ENCODE results near the gene DHH.
"Not testable (repeated sequence)": the region's sequence is repeated elsewhere in the genome, so short reads cannot be mapped to it uniquely, and the experiment has no call there.

Gene DHH

DNA sequence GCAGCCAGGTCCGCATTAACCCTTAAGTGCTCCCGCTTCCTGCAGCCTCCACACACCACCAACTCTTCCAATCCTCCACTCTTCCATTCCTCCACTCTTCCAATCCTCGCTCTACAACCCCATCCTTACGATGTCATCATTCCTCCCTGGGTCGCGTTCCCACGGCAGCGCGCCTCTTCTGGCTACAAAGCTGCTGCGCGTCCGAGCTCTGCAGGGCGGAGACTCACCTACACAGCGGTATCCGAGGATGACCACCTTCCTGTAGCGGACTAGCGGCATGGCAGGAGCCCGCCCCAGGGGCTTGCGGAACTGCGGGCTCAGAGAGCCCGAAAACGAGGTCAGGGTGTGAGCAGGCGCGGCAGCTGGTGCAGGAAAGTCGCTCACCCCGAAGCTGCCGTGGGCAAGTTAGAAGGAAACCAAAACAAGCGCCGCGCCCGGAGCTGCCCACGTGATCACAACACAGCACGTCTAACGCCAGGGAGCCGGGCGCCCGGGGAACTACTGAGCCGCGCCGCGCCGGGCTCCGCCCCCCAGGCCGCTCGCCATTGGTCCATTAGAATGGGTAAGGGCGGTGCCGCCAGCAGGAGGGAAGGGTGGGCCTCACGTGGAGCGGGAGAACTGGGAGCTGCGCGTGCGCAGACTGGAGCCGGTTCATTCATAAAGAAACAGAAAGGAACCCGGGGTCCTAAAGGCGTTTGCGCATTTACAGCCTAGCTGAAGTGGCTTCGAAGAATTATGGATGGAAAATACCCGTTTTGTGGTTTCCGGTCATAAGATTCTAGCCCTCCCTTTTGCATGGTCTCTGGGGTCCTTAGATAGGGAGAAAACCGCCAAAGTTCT is 24.9 kb downstream of the DHH start, which contains the start of gene RHEBL1:
Gene RHEBL1 (minus strand): TSS at position 473 of the 840 bp plus-strand sequence. CDS start 194 bp downstream, at position 279.
- TF ChIP-seq, protein P1, sequence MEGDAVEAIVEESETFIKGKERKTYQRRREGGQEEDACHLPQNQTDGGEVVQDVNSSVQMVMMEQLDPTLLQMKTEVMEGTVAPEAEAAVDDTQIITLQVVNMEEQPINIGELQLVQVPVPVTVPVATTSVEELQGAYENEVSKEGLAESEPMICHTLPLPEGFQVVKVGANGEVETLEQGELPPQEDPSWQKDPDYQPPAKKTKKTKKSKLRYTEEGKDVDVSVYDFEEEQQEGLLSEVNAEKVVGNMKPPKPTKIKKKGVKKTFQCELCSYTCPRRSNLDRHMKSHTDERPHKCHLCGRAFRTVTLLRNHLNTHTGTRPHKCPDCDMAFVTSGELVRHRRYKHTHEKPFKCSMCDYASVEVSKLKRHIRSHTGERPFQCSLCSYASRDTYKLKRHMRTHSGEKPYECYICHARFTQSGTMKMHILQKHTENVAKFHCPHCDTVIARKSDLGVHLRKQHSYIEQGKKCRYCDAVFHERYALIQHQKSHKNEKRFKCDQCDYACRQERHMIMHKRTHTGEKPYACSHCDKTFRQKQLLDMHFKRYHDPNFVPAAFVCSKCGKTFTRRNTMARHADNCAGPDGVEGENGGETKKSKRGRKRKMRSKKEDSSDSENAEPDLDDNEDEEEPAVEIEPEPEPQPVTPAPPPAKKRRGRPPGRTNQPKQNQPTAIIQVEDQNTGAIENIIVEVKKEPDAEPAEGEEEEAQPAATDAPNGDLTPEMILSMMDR (IDR thresholded peaks at IDR 0.05; ENCODE audit: control extremely low read depth, extremely low read depth, low read depth, missing control alignments), result peak; percentile 21
- POLR2A ChIA-PET, result interaction anchor here (0.6 to 1.4 kb wide), 10 partner anchors 36 to 201 kb away, joined by 3 to 17 read pairs (median 4); partner anchors contain the start of genes ARF3, LMBR1L, TUBA1A and TUBA1B
- CTCF ChIA-PET, result interaction anchor here (0.9 to 1.9 kb wide), 15 partner anchors 9 to 82 kb away, joined by 3 to 18 read pairs (median 4); partner anchors contain the start of gene LMBR1L
- DNase-seq (ENCODE audit: extremely low spot score), result peak; percentile 99

DNA sequence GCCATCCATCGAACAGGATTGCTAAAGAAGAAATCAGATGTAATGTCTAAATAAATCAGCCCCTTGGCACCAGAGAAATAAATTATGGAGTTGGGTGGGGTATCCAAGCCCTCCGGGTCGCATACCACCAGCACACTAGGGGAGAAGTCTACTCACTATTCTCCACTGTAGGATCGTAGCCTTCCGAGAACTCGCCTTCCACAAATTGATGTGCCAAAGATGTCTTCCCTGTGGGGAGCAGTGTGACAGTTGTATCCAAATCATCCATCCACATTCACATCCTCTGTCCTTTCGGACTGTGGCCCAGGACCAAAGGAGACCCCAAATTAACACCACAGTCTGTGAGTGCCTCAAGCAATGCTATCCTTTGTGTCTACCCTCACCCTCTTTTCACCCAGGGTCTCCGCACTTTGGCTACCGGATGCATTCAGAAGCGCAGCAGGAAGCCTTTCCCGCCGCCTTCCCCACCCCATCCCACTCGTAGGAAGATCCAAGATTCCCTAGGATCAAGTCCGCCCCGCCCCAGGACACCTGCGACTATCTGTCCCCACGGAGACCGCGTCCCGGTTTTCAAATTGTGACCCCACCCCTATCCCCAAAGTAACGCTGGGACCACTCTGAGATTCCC is 25.6 kb downstream of the DHH start:
- no peak for DNase-seq (ENCODE audit: extremely low spot score)

GRCh38 chr12:49066120-49066519 is 28.5 kb downstream of the DHH start:
- POLR2A ChIA-PET, result no interaction called here
- CTCF ChIA-PET, result interaction anchor here (1.3 to 7.3 kb wide), 8 partner anchors 15 to 229 kb away, joined by 3 to 184 read pairs (median 16); partner anchors contain the start of genes DHH, LMBR1L and PRPH
- DNase-seq (ENCODE audit: extremely low spot score), result no peak
- TF ChIP-seq, protein P1 (IDR thresholded peaks at IDR 0.05; ENCODE audit: control extremely low read depth, extremely low read depth, low read depth, missing control alignments), result no peak

More for the DNA sequence above, 25.6 kb downstream of the DHH start:
- CTCF ChIA-PET, result interaction anchor here (0.9 to 7.3 kb wide), 10 partner anchors 10 to 73 kb away, joined by 3 to 184 read pairs (median 5); partner anchors contain the start of genes DHH and LMBR1L
- TF ChIP-seq, protein P1 (IDR thresholded peaks at IDR 0.05; ENCODE audit: control extremely low read depth, extremely low read depth, low read depth, missing control alignments), result no peak
- POLR2A ChIA-PET, result interaction anchor here (1.0 to 1.4 kb wide), 5 partner anchors 42 to 120 kb away, joined by 3 to 17 read pairs (median 4); partner anchors contain the start of genes LMBR1L, TUBA1A and TUBA1B

GRCh38 chr12:49064767-49065152 is 29.8 kb downstream of the DHH start:
- DNase-seq (ENCODE audit: extremely low spot score), result no peak
- ChIA-PET CTCF (interaction anchor here (0.7 to 7.3 kb wide), 29 partner anchors 9 to 248 kb away, joined by 3 to 184 read pairs (median 7); partner anchors contain the start of genes DHH, LMBR1L, PRKAG1 and PRPH), POLR2A (no interaction called here)
- TF ChIP-seq, protein P1 (IDR thresholded peaks at IDR 0.05; ENCODE audit: control extremely low read depth, extremely low read depth, low read depth, missing control alignments), result no peak

- CTCF ChIA-PET, result interaction anchor here (1.9 to 7.3 kb wide), 8 partner anchors 12 to 69 kb away, joined by 5 to 184 read pairs (median 22); partner anchors contain the start of genes DHH, LMBR1L and TUBA1B
- POLR2A ChIA-PET; DNase-seq (ENCODE audit: extremely low spot score): not testable (repeated sequence)
Measured at GRCh38 chr12:49061916-49062315, 32.7 kb downstream of the DHH start.

GRCh38 chr12:49061157-49061650 is 33.4 kb downstream of the DHH start:
- POLR2A ChIA-PET, result no interaction called here
- CTCF ChIA-PET, result interaction anchor here (5.7 kb wide), 1 partner anchor 27 kb away, joined by 82 read pairs; no protein-coding TSS in a partner anchor

More at GRCh38 chr12:49061157-49061650, 33.4 kb downstream of the DHH start:
- DNase-seq (ENCODE audit: extremely low spot score), result no peak
- TF ChIP-seq, protein P1 (IDR thresholded peaks at IDR 0.05; ENCODE audit: control extremely low read depth, extremely low read depth, low read depth, missing control alignments), result no peak
